BLaER1 treated with 17β-estradiol and CSF1 and Interleukin-3, amounts not matched to agents 10 nM and 100 nM (cell line): ENCODE measurements around the gene FYN.
A peak's percentile ranks its signal among the peaks of the same experiment; 100 is the strongest.

ENCODE experiments used
- H3K27ac ChIP-seq, 11 experiments: shearing (Covaris generic); formaldehyde crosslinking; 2 replicates each; pipeline ENCODE4 v1.8.1; 2022
- H3K27me3 ChIP-seq, 11 experiments: shearing (Covaris generic); formaldehyde crosslinking; 2 replicates each; pipeline ENCODE4 v1.8.1; 2022
- H3K36me3 ChIP-seq, 11 experiments: shearing (Covaris generic); formaldehyde crosslinking; 2 replicates each; pipeline ENCODE4 v1.8.1; 2022
- H3K4me1 ChIP-seq, 10 experiments: shearing (Covaris generic); formaldehyde crosslinking; 2 replicates each; pipeline ENCODE4 v1.8.1; 2022
- H3K4me2 ChIP-seq, 11 experiments: shearing (Covaris generic); formaldehyde crosslinking; 2 replicates each; pipeline ENCODE4 v1.8.1; 2022
- H3K4me3 ChIP-seq, 10 experiments: shearing (Covaris generic); formaldehyde crosslinking; 2 replicates each; pipeline ENCODE4 v1.8.1; 2022
- H3K9ac ChIP-seq, 11 experiments: shearing (Covaris generic); formaldehyde crosslinking; 2 replicates each; pipeline ENCODE4 v1.8.1; 2022
- H3K9me3 ChIP-seq, 11 experiments: shearing (Covaris generic); formaldehyde crosslinking; replicated peaks in 1 of 11; 2 replicates each; pipeline ENCODE4 v1.8.1; 2022
- H4K20me1 ChIP-seq, 11 experiments: shearing (Covaris generic); formaldehyde crosslinking; 2 replicates each; pipeline ENCODE4 v1.8.1; 2022
- Cebpa-rat ChIP-seq, 11 experiments: shearing (Covaris generic); IDR thresholded peaks; 2 replicates each; pipeline ENCODE4 v1.8.1; 2022

FYN gene

GRCh38 chr6:111739257-111739696 lies 134.0 kb downstream of the FYN start:
- H3K36me3 ChIP-seq, result peaks cover 0 to 41% (median 20%) of the 10 kb centered on the region in 11 experiments; a peak in 18 of 22 replicates
- no peak for TF ChIP-seq Cebpa-rat (IDR thresholded peaks at IDR 0.05)
- peaks cover 0 to 27% (median 9%) of the 10 kb centered on the region in 11 experiments; a peak in 11 of 22 replicates for H4K20me1 ChIP-seq
- H3K4me1 ChIP-seq, result peaks cover 26 to 100% (median 88%) of the 10 kb centered on the region in 10 experiments
- H3K27ac ChIP-seq, result peak overlapping the region in 8 of 11 experiments; percentile 31 to 57 (median 48); a peak in 14 of 22 replicates
- peak overlapping the region; percentile 51 to 84 (median 74) for H3K4me2 ChIP-seq
- no peaks in the 10 kb centered on the region for H3K27me3 ChIP-seq
- H3K9ac ChIP-seq, result peak overlapping the region in 5 of 11 experiments; percentile 12 to 34 (median 33); a peak in 3 of 22 replicates
- H3K4me3 ChIP-seq, result no peak overlapping the region
- H3K9me3 ChIP-seq, result peaks cover 0 to 10% (median 8%) of the 10 kb centered on the region in 11 experiments; a peak in 15 of 22 replicates

GRCh38 chr6:111738631-111739030 lies 134.6 kb downstream of the FYN start:
- peak overlapping the region; percentile 51 to 84 (median 74) for H3K4me2 ChIP-seq
- no peaks in the 10 kb centered on the region for H3K27me3 ChIP-seq
- H3K4me1 ChIP-seq, result peaks cover 20 to 95% (median 81%) of the 10 kb centered on the region in 10 experiments
- peaks cover 3 to 17% (median 14%) of the 10 kb centered on the region in 11 experiments; a peak in 21 of 22 replicates for H3K9me3 ChIP-seq
- no peak overlapping the region for H3K9ac ChIP-seq
- no peak overlapping the region for H3K4me3 ChIP-seq
- peaks cover 0 to 30% (median 9%) of the 10 kb centered on the region in 11 experiments; a peak in 11 of 22 replicates for H4K20me1 ChIP-seq
- peak in 2 of 11 experiments; percentile 7 to 37; a peak in 2 of 22 replicates for TF ChIP-seq Cebpa-rat (IDR thresholded peaks at IDR 0.05)
- peak overlapping the region in 3 of 11 experiments; percentile 52 to 57 (median 56); a peak in 3 of 22 replicates for H3K27ac ChIP-seq
- peaks cover under 1 to 48% (median 26%) of the 10 kb centered on the region in 11 experiments; a peak in 20 of 22 replicates for H3K36me3 ChIP-seq

GRCh38 chr6:111738156-111738555 lies 135.1 kb downstream of the FYN start:
- H3K27me3 ChIP-seq, result no peaks in the 10 kb centered on the region
- peaks cover 0 to 30% (median 9%) of the 10 kb centered on the region in 11 experiments; a peak in 11 of 22 replicates for H4K20me1 ChIP-seq
- TF ChIP-seq Cebpa-rat (IDR thresholded peaks at IDR 0.05), result no peak
- H3K9ac ChIP-seq, result no peak overlapping the region
- peaks cover 8 to 22% (median 19%) of the 10 kb centered on the region in 11 experiments; a peak in 21 of 22 replicates for H3K9me3 ChIP-seq
- peak overlapping the region in 10 of 11 experiments; percentile 54 to 84 (median 76); a peak in 18 of 22 replicates for H3K4me2 ChIP-seq
- peaks cover 15 to 91% (median 77%) of the 10 kb centered on the region in 10 experiments for H3K4me1 ChIP-seq
- peaks cover 5 to 52% (median 31%) of the 10 kb centered on the region in 11 experiments; a peak in 20 of 22 replicates for H3K36me3 ChIP-seq
- H3K4me3 ChIP-seq, result no peak overlapping the region
- no peak overlapping the region for H3K27ac ChIP-seq

DNA sequence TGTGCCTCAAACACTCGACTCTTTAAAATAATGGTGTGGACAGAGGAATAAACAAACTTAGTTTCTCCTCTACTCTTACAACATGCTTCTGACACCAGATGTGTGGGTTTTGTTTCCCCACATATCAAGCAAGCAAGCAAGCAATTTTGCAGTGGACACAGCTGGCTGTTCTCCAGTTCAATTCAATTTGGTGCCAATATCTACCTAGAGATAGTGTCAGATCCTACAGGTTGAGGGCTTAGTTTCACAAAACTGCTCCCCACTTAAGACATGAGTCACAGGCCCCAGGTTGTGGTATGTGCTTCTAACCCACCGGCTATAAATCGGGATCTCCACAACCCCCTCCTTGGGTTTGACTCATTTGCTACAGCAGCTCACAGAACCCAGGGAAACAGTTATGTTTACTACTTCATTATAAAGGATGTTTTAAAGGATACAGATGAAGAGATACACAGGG lies 136.2 kb downstream of the FYN start:
- peaks cover 6 to 63% (median 40%) of the 10 kb centered on the region in 11 experiments; a peak in 20 of 22 replicates for H3K36me3 ChIP-seq
- H3K27ac ChIP-seq, result no peak overlapping the region
- peaks cover 19 to 80% (median 68%) of the 10 kb centered on the region in 10 experiments for H3K4me1 ChIP-seq
- no peak overlapping the region for H3K4me3 ChIP-seq
- TF ChIP-seq Cebpa-rat (IDR thresholded peaks at IDR 0.05), result no peak
- H3K9ac ChIP-seq, result no peak overlapping the region
- H4K20me1 ChIP-seq, result peaks cover 0 to 30% (median 9%) of the 10 kb centered on the region in 11 experiments; a peak in 11 of 22 replicates
- no peaks in the 10 kb centered on the region for H3K27me3 ChIP-seq
- peaks cover 14 to 32% (median 30%) of the 10 kb centered on the region in 11 experiments; a peak in 21 of 22 replicates for H3K9me3 ChIP-seq
- H3K4me2 ChIP-seq, result peak overlapping the region in 6 of 11 experiments; percentile 3 to 84 (median 32); a peak in 10 of 22 replicates

GRCh38 chr6:111736005-111736608 lies 137.1 kb downstream of the FYN start:
- Histone ChIP-seq H4K20me1 (peaks cover 0 to 40% (median 8%) of the 10 kb centered on the region in 11 experiments; a peak in 10 of 22 replicates), H3K4me2 (peak overlapping the region in 3 of 11 experiments; percentile 11 to 16 (median 15); a peak in 5 of 22 replicates), H3K9me3 (peaks cover 14 to 42% (median 33%) of the 10 kb centered on the region in 11 experiments; a peak in 21 of 22 replicates), H3K9ac (no peak overlapping the region), H3K36me3 (peaks cover 6 to 73% (median 45%) of the 10 kb centered on the region in 11 experiments; a peak in 20 of 22 replicates), H3K4me1 (peaks cover 29 to 70% (median 61%) of the 10 kb centered on the region in 10 experiments), H3K27ac (peak overlapping the region in 1 of 11 experiments; percentile 16; a peak in 2 of 22 replicates), H3K27me3 (no peaks in the 10 kb centered on the region), H3K4me3 (no peak overlapping the region)
- TF ChIP-seq Cebpa-rat (IDR thresholded peaks at IDR 0.05), result no peak

DNA sequence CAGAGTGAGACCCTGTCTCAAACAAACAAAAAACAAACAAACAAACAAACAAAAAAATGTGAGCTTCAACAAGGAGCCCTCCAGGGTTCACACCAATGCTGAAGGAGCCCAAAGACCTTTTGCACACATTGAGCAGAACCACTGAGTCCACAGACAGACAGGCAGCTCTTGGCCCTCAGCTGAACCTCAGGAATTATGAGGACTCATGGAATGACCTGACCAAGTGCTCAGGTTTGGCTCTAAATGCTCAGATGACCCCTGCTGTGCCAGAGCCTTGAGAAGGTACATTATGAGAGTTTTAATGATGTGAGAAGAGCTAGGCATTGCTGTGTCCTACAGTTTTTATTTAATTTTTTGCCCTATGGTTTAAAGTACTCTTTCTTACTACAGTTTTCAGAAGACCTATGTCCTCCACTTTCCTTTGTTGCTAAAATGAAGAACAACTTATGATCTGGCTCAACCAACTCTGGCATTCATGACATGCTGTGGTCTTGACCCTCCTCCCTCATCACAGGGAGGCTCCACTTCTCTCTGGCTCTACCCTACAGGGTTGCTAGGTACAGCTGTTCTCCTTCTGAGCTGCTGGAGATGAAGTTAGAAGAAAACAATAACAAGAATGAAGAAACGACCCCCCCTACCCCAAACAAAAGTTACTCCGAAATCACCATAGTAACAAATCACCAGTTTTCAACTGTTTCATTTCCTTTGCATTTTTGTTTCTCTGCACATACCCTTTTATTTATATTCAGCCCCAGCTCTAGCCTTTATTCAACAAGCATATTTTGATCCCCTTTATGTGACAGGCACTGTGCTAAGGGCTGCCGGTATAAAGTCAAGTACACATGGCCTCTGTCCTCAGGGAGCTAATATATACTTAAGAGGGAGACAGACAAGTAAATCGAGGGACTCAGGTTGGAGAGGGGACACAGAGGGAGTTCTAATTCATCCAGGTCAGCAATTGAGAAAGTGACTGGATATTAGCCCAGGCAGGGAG lies 138.9 kb downstream of the FYN start:
- Histone ChIP-seq H3K4me3 (no peak overlapping the region), H3K4me2 (peak overlapping the region in 2 of 11 experiments; percentile 7 to 23; a peak in 3 of 22 replicates), H3K27me3 (no peaks in the 10 kb centered on the region), H4K20me1 (peaks cover 0 to 44% (median 7%) of the 10 kb centered on the region in 11 experiments; a peak in 10 of 22 replicates), H3K4me1 (peaks cover 31 to 53% (median 44%) of the 10 kb centered on the region in 10 experiments), H3K9me3 (peaks cover 14 to 53% (median 42%) of the 10 kb centered on the region in 11 experiments; a peak in 21 of 22 replicates), H3K27ac (no peak overlapping the region), H3K9ac (no peak overlapping the region), H3K36me3 (peaks cover 6 to 79% (median 54%) of the 10 kb centered on the region in 11 experiments; a peak in 20 of 22 replicates)
- TF ChIP-seq Cebpa-rat (IDR thresholded peaks at IDR 0.05), result no peak

- Histone ChIP-seq H3K4me3 (peak overlapping the region in 3 of 10 experiments; percentile 16 to 29 (median 17); a peak in 2 of 20 replicates), H3K4me2 (peak overlapping the region in 2 of 11 experiments; percentile 8 to 31; a peak in 2 of 22 replicates), H3K27ac (no peak overlapping the region), H4K20me1 (peaks cover 0 to 32% (median 0%) of the 10 kb centered on the region in 11 experiments; a peak in 6 of 22 replicates), H3K36me3 (peaks cover 6 to 70% (median 54%) of the 10 kb centered on the region in 11 experiments; a peak in 20 of 22 replicates), H3K27me3 (no peaks in the 10 kb centered on the region), H3K4me1 (peaks cover 16 to 33% (median 25%) of the 10 kb centered on the region in 10 experiments), H3K9ac (no peak overlapping the region), H3K9me3 (peaks cover 14 to 58% (median 42%) of the 10 kb centered on the region in 11 experiments; a peak in 21 of 22 replicates)
- TF ChIP-seq Cebpa-rat (IDR thresholded peaks at IDR 0.05), result no peak
Observed at GRCh38 chr6:111732390-111732789, 140.9 kb downstream of the FYN start.
